ENCODE data around the gene NHSL1. TPM values are rescaled to one million over a fixed set of nuclear protein-coding genes. Genes with fewer than 3 reads are reported as not detected.

NHSL1 gene
- total and polyA plus RNA-seq, 7 donors, result 0.08 to 2.3 (median 1.2) TPM

- Histone ChIP-seq H3K4me1 (no peaks in the 10 kb centered on the region), H3K4me3 (no peak overlapping the region), H3K9me3 (no peaks in the 10 kb centered on the region), H3K36me3 (ENCODE audit: insufficient read depth in 1 of 2, low read depth in 1 of 2) (no peaks in the 10 kb centered on the region), H3K27ac (no peak overlapping the region), H3K27me3 (ENCODE audit: insufficient read depth in 3 of 3, low read length in 2 of 3) (peaks cover 0 to 2% (median 0%) of the 10 kb centered on the region in 3 donors)
- DNase-seq (no peak), ATAC-seq (no peak)
- WGBS, 3 donors, result 59 to 61% (median 61%) methylated on average over 4 of the region's 4 CpGs
- no peak for TF ChIP-seq CTCF (IDR thresholded peaks at IDR 0.05)
- intact Hi-C loops (cut with DNase I), result no loop called here
Measured at GRCh38 chr6:138492113-138492512, 7.2 kb downstream of the NHSL1 start.

- no peaks in the 10 kb centered on the region for H3K4me1 ChIP-seq
- intact Hi-C loops (cut with DNase I), result no loop called here
- peaks cover 0 to 2% (median 0%) of the 10 kb centered on the region in 3 donors for H3K27me3 ChIP-seq (ENCODE audit: insufficient read depth in 3 of 3, low read length in 2 of 3)
- H3K4me3 ChIP-seq, result no peak overlapping the region
- no peak for DNase-seq
- ATAC-seq, result no peak
- 59 to 76% (median 62%) methylated on average over 1 of the region's 1 CpG for WGBS, 3 donors
- no peak for TF ChIP-seq CTCF (IDR thresholded peaks at IDR 0.05)
- H3K9me3 ChIP-seq, result no peaks in the 10 kb centered on the region
- H3K36me3 ChIP-seq (ENCODE audit: insufficient read depth in 1 of 2, low read depth in 1 of 2), result no peaks in the 10 kb centered on the region
- H3K27ac ChIP-seq, result no peak overlapping the region
Measured at GRCh38 chr6:138491017-138491416, 8.3 kb downstream of the NHSL1 start.

- WGBS, 3 donors, result 80 to 83% (median 80%) methylated on average over 1 of the region's 2 CpGs
- no peak for ATAC-seq
- Histone ChIP-seq H3K27ac (no peak overlapping the region), H3K4me3 (no peak overlapping the region), H3K9me3 (no peaks in the 10 kb centered on the region), H3K4me1 (no peaks in the 10 kb centered on the region), H3K36me3 (ENCODE audit: insufficient read depth in 1 of 2, low read depth in 1 of 2) (no peaks in the 10 kb centered on the region), H3K27me3 (ENCODE audit: insufficient read depth in 3 of 3, low read length in 2 of 3) (peaks cover 0 to 2% (median 0%) of the 10 kb centered on the region in 3 donors)
- TF ChIP-seq CTCF (IDR thresholded peaks at IDR 0.05), result no peak
- intact Hi-C loops (cut with DNase I), result no loop called here
- no peak for DNase-seq
Measured at GRCh38 chr6:138489846-138490245, 9.4 kb downstream of the NHSL1 start.

- intact Hi-C loops (cut with DNase I), result no loop called here
- H3K4me3 ChIP-seq, result no peak overlapping the region
- no peak overlapping the region for H3K27ac ChIP-seq
- TF ChIP-seq CTCF (IDR thresholded peaks at IDR 0.05), result no peak
- H3K27me3 ChIP-seq (ENCODE audit: insufficient read depth in 3 of 3, low read length in 2 of 3), result peaks cover 0 to 2% (median 0%) of the 10 kb centered on the region in 3 donors
- H3K9me3 ChIP-seq, result no peaks in the 10 kb centered on the region
- DNase-seq (no peak), ATAC-seq (no peak)
- WGBS, 3 donors, result 82 to 93% (median 92%) methylated on average over 6 of the region's 6 CpGs
- H3K4me1 ChIP-seq, result no peaks in the 10 kb centered on the region
- H3K36me3 ChIP-seq (ENCODE audit: insufficient read depth in 1 of 2, low read depth in 1 of 2), result no peaks in the 10 kb centered on the region
Measured at GRCh38 chr6:138487102-138487604, 12.1 kb downstream of the NHSL1 start.

All from psoas muscle (tissue), 8 donors.